Colonic mucosa (tissue), 4 donors: ENCODE measurements around the gene ETV5. TPM values are rescaled to one million over a fixed set of nuclear protein-coding genes. Genes with fewer than 3 reads are reported as not detected.

Source experiments
- DNase-seq: peaks from one replicate; pipeline ENCODE4 v3.0.0-alpha.2; 2020
- H3K27ac ChIP-seq: fragments of 200-600 bp; one replicate; pipeline ENCODE4 v1.8.0; 2021
- H3K27me3 ChIP-seq: fragments of 200-600 bp; one replicate; pipeline ENCODE4 v1.8.0; 2021
- H3K36me3 ChIP-seq: fragments of 200-600 bp; one replicate; pipeline ENCODE4 v1.8.0; 2021
- H3K4me1 ChIP-seq: fragments of 200-600 bp; one replicate; pipeline ENCODE4 v1.8.0; 2021; ENCODE audit warnings: mild to moderate bottlenecking
- H3K4me3 ChIP-seq: fragments of 200-600 bp; one replicate; pipeline ENCODE4 v1.8.0; 2021
- H3K9ac ChIP-seq, 2 donors: one replicate each; pipeline ENCODE4 v1.7.0; 2013; ENCODE audit warnings: control low read depth in 2 of 2, low read depth in 2 of 2, low read length in 2 of 2
- H3K9me3 ChIP-seq: fragments of 200-600 bp; one replicate; pipeline ENCODE4 v1.8.0; 2021
- intact Hi-C: fragments of 100-400 bp; cut with DNase I; formaldehyde crosslinking; loops from one replicate; pipeline ENCODE4 v1.14.1; 2022
- total RNA-seq, 2 donors: library from RNA; stranded (reverse); fragmentation: NEBNext Ultra II Directional in 1 of 2; extraction: Animal tissue kit (Norgen Biotek cat#: 25700) in 1 of 2; gene quantifications; one replicate each; pipeline ENCODE4 v1.2.1, GENCODE V29; 2021
- TF ChIP-seq, protein P1 (sequence below): fragments of 200-600 bp; IDR thresholded peaks from one replicate; pipeline ENCODE4 v1.8.0; 2022; ENCODE audit warnings: antibody characterized with exemption, mild to moderate bottlenecking
- donor health status: healthy.
- donor health status: DM: no; HTN: no; CAD: no.
- donor health status: DM: no; HTN: no; CAD: no.

The ETV5 gene
- total RNA-seq, 2 donors from 2014 or later = 3.1 TPM

DNA sequence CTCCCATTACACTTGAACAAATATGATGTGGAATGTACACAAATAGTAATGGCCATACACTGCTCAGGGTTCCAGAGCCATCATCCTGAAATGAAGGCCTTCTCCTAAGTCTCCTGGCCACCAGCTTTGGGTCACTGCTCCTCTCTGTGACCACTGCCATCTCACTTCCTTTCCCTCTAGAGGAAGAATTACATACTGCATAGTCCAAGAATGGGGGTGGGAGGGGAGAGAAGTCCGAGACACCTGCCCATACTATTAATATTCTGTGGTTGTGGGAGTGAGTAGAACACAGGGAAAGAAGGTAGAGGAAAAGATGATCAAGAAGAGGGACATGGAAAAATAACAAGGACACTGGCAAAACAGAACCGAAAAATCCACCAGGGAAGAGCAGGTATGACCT is 20.6 kb downstream of the ETV5 start:
- Histone ChIP-seq H3K27ac (no peak overlapping the region), H3K4me3 (no peak overlapping the region), H3K4me1 (no peaks in the 10 kb centered on the region), H3K9ac (no peak overlapping the region), H3K9me3 (no peaks in the 10 kb centered on the region), H3K36me3 (no peaks in the 10 kb centered on the region), H3K27me3 (no peaks in the 10 kb centered on the region)
- no peak for DNase-seq
- TF ChIP-seq, protein P1, sequence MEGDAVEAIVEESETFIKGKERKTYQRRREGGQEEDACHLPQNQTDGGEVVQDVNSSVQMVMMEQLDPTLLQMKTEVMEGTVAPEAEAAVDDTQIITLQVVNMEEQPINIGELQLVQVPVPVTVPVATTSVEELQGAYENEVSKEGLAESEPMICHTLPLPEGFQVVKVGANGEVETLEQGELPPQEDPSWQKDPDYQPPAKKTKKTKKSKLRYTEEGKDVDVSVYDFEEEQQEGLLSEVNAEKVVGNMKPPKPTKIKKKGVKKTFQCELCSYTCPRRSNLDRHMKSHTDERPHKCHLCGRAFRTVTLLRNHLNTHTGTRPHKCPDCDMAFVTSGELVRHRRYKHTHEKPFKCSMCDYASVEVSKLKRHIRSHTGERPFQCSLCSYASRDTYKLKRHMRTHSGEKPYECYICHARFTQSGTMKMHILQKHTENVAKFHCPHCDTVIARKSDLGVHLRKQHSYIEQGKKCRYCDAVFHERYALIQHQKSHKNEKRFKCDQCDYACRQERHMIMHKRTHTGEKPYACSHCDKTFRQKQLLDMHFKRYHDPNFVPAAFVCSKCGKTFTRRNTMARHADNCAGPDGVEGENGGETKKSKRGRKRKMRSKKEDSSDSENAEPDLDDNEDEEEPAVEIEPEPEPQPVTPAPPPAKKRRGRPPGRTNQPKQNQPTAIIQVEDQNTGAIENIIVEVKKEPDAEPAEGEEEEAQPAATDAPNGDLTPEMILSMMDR = no peak
- intact Hi-C loops = no loop called here

DNA sequence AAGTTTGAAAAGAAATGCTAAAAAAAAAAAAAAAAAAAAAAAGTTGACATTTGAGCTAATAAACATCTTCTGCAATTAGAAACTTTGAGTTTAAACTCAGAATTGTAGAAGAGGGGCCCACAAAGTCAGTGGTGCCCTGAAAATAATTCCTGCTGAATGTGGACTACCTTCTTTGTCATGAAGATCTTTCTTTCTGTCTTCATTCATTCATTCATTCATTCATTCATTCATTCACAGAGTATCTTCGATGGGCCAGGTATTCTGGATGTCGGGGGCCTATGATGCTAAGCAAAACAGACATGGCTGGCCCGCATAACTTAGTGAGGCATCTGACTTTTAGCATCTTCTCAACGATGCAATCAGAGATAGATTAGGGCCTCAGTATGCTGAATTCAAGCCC is 24.6 kb downstream of the ETV5 start:
- no peak for DNase-seq
- no peaks in the 10 kb centered on the region for H3K36me3 ChIP-seq
- no peak overlapping the region for H3K27ac ChIP-seq
- TF ChIP-seq, protein P1 = no peak
- intact Hi-C loops = no loop called here
- no peaks in the 10 kb centered on the region for H3K27me3 ChIP-seq
- H3K4me1 ChIP-seq = no peaks in the 10 kb centered on the region
- H3K9ac ChIP-seq = no peak overlapping the region
- no peaks in the 10 kb centered on the region for H3K9me3 ChIP-seq
- no peak overlapping the region for H3K4me3 ChIP-seq

DNA sequence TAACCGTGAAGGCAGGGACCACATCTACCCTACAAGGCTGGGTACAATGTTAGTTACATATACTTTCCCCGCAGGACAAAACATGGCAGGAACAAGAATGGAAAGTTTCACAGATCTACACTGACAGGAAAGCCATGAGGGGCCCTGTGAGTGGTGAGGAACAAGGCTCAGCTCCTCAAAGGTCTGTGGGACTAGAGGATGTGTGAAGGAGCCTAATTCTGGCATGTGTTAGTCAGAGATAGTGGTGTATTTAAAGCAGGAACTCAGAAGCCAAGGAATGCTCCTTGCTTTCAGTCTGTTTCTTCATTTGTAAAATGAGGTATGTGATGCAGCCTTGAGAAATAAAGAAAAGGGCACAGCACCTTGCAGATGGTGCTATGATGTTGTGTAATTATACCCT is 25.1 kb downstream of the ETV5 start:
- H3K9me3 ChIP-seq = no peaks in the 10 kb centered on the region
- intact Hi-C loops = no loop called here
- H3K9ac ChIP-seq = no peak overlapping the region
- no peak overlapping the region for H3K4me3 ChIP-seq
- H3K36me3 ChIP-seq = no peaks in the 10 kb centered on the region
- no peaks in the 10 kb centered on the region for H3K4me1 ChIP-seq
- no peak overlapping the region for H3K27ac ChIP-seq
- TF ChIP-seq, protein P1 = no peak
- H3K27me3 ChIP-seq = no peaks in the 10 kb centered on the region
- no peak for DNase-seq

DNA sequence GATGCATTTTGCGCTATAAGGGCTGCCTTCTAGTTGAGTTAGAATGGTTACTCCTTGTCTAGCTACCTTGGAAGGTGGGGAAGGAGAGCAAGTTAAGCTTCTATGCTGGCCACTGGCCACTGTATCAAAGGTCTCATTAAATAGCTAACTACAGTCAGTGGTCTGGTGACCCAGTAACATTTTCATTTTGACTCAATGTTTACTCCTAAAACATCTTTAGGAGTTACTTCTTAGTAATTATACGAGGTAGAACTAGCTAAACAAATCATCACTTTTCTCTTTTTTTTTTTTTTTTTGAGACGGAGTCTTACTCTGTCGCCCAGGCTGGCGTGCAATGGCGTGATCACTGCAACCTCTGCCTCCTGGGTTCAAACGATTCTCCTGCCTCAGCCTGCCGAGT is 26.7 kb downstream of the ETV5 start:
- intact Hi-C loops = no loop called here
- no peak overlapping the region for H3K27ac ChIP-seq

DNA sequence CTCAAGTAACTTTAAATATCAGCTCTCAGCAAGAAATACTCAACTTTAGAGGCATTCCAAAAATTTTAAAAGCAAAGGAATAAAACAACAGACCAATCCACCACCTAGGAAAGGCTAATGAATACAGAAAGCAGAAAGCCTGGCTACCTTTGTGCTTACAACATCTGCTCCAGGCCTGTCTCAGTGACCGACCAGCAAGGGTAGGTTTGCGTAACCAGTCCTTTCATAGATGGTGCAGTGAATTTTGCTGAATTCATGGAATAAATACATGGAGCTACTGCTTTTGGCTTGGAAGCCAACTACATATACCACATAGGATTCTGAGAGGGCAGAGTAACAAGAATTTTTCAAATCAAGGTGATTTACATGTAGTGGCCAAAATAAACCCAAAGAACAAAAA is 27.2 kb downstream of the ETV5 start:
- H3K27me3 ChIP-seq = no peaks in the 10 kb centered on the region
- TF ChIP-seq, protein P1 = no peak
- intact Hi-C loops = no loop called here

More for the DNA sequence above, 26.7 kb downstream of the ETV5 start:
- Histone ChIP-seq H3K4me1 (no peaks in the 10 kb centered on the region), H3K9me3 (no peaks in the 10 kb centered on the region), H3K4me3 (no peak overlapping the region), H3K9ac (no peak overlapping the region), H3K36me3 (no peaks in the 10 kb centered on the region), H3K27me3 (no peaks in the 10 kb centered on the region)
- no peak for DNase-seq
- TF ChIP-seq, protein P1 = no peak

More for the DNA sequence above, 27.2 kb downstream of the ETV5 start:
- no peaks in the 10 kb centered on the region for H3K36me3 ChIP-seq
- no peak overlapping the region for H3K9ac ChIP-seq
- no peaks in the 10 kb centered on the region for H3K9me3 ChIP-seq
- DNase-seq = no peak
- no peak overlapping the region for H3K27ac ChIP-seq
- H3K4me1 ChIP-seq = no peaks in the 10 kb centered on the region
- no peak overlapping the region for H3K4me3 ChIP-seq
